ENCODE data around the gene PNMA1.
"Not testable (repeated sequence)": the region's sequence is repeated elsewhere in the genome, so short reads cannot be mapped to it uniquely, and the experiment has no call there.

The PNMA1 gene

GRCh38 chr14:73709904-73710469 is 4.2 kb downstream of the PNMA1 start:
- Histone ChIP-seq H3K36me3 (ENCODE audit: insufficient read depth, low read length) (no peaks in the 10 kb centered on the region), H3K27ac (ENCODE audit: low read depth, low read length) (no peak overlapping the region), H3K9ac (ENCODE audit: low read depth, low read length) (no peak overlapping the region), H3K4me1 (ENCODE audit: insufficient read depth, low read length) (peaks cover 12% of the 10 kb centered on the region; the same call in 1 of the 2 replicates), H3K9me3 (ENCODE audit: insufficient read depth, low read depth, low read length) (no peaks in the 10 kb centered on the region), H3K4me3 (ENCODE audit: low read length) (no peak overlapping the region), H3K27me3 (ENCODE audit: insufficient read depth, low read length) (peaks cover 5% of the 10 kb centered on the region; the same call in 1 of the 2 replicates)
- 94% methylated on average over 7 of the region's 8 CpGs for WGBS

GRCh38 chr14:73708076-73708475 is 6.1 kb downstream of the PNMA1 start:
- not testable (repeated sequence) for H3K27me3 ChIP-seq (ENCODE audit: insufficient read depth, low read length); H3K4me3 ChIP-seq (ENCODE audit: low read length); H3K9ac ChIP-seq (ENCODE audit: low read depth, low read length); H3K36me3 ChIP-seq (ENCODE audit: insufficient read depth, low read length); H3K4me1 ChIP-seq (ENCODE audit: insufficient read depth, low read length); H3K27ac ChIP-seq (ENCODE audit: low read depth, low read length); H3K9me3 ChIP-seq (ENCODE audit: insufficient read depth, low read depth, low read length)
- 90% methylated on average over 4 of the region's 4 CpGs for WGBS

GRCh38 chr14:73700325-73700724 is 13.9 kb downstream of the PNMA1 start:
- WGBS, result 91% methylated on average over 1 of the region's 1 CpG
- no peaks in the 10 kb centered on the region for H3K36me3 ChIP-seq (ENCODE audit: insufficient read depth, low read length)
- no peaks in the 10 kb centered on the region for H3K9me3 ChIP-seq (ENCODE audit: insufficient read depth, low read depth, low read length)
- H3K27ac ChIP-seq (ENCODE audit: low read depth, low read length), result no peak overlapping the region
- no peaks in the 10 kb centered on the region for H3K27me3 ChIP-seq (ENCODE audit: insufficient read depth, low read length)
- no peak overlapping the region for H3K9ac ChIP-seq (ENCODE audit: low read depth, low read length)
- no peak overlapping the region for H3K4me3 ChIP-seq (ENCODE audit: low read length)
- no peaks in the 10 kb centered on the region for H3K4me1 ChIP-seq (ENCODE audit: insufficient read depth, low read length)

GRCh38 chr14:73696466-73697400 is 17.5 kb downstream of the PNMA1 start:
- Histone ChIP-seq H3K4me3 (ENCODE audit: low read length) (no peak overlapping the region), H3K4me1 (ENCODE audit: insufficient read depth, low read length) (no peaks in the 10 kb centered on the region), H3K36me3 (ENCODE audit: insufficient read depth, low read length) (peaks cover 5% of the 10 kb centered on the region; the same call in 1 of the 2 replicates), H3K9ac (ENCODE audit: low read depth, low read length) (no peak overlapping the region), H3K9me3 (ENCODE audit: insufficient read depth, low read depth, low read length) (no peaks in the 10 kb centered on the region), H3K27me3 (ENCODE audit: insufficient read depth, low read length) (no peaks in the 10 kb centered on the region), H3K27ac (ENCODE audit: low read depth, low read length) (no peak overlapping the region)
- 91% methylated on average over 2 of the region's 2 CpGs for WGBS

- Histone ChIP-seq H3K36me3 (ENCODE audit: insufficient read depth, low read length) (peaks cover 7% of the 10 kb centered on the region), H3K4me1 (ENCODE audit: insufficient read depth, low read length) (no peaks in the 10 kb centered on the region), H3K27me3 (ENCODE audit: insufficient read depth, low read length) (no peaks in the 10 kb centered on the region), H3K9ac (ENCODE audit: low read depth, low read length) (no peak overlapping the region), H3K4me3 (ENCODE audit: low read length) (no peak overlapping the region), H3K9me3 (ENCODE audit: insufficient read depth, low read depth, low read length) (no peaks in the 10 kb centered on the region), H3K27ac (ENCODE audit: low read depth, low read length) (no peak overlapping the region)
- 96% methylated on average over 2 of the region's 2 CpGs for WGBS
Observed at GRCh38 chr14:73695997-73696396, 18.2 kb downstream of the PNMA1 start.

GRCh38 chr14:73695082-73695481 is 19.1 kb downstream of the PNMA1 start:
- Histone ChIP-seq H3K27me3 (ENCODE audit: insufficient read depth, low read length) (no peaks in the 10 kb centered on the region), H3K36me3 (ENCODE audit: insufficient read depth, low read length) (peaks cover 11% of the 10 kb centered on the region), H3K27ac (ENCODE audit: low read depth, low read length) (no peak overlapping the region), H3K9ac (ENCODE audit: low read depth, low read length) (no peak overlapping the region), H3K4me3 (ENCODE audit: low read length) (no peak overlapping the region), H3K9me3 (ENCODE audit: insufficient read depth, low read depth, low read length) (no peaks in the 10 kb centered on the region), H3K4me1 (ENCODE audit: insufficient read depth, low read length) (no peaks in the 10 kb centered on the region)
- 60% methylated on average over 2 of the region's 2 CpGs for WGBS

- Histone ChIP-seq H3K4me3 (ENCODE audit: low read length) (no peak overlapping the region), H3K36me3 (ENCODE audit: insufficient read depth, low read length) (peaks cover 16% of the 10 kb centered on the region)
- WGBS, result 91% methylated on average over 2 of the region's 2 CpGs
Observed at GRCh38 chr14:73694083-73694482, 20.1 kb downstream of the PNMA1 start.

GRCh38 chr14:73686901-73687300 is 27.3 kb downstream of the PNMA1 start:
- no peaks in the 10 kb centered on the region for H3K27me3 ChIP-seq (ENCODE audit: insufficient read depth, low read length)
- WGBS, result 95% methylated on average over 3 of the region's 3 CpGs

More at GRCh38 chr14:73694083-73694482, 20.1 kb downstream of the PNMA1 start:
- Histone ChIP-seq H3K9ac (ENCODE audit: low read depth, low read length) (no peak overlapping the region), H3K4me1 (ENCODE audit: insufficient read depth, low read length) (no peaks in the 10 kb centered on the region), H3K27me3 (ENCODE audit: insufficient read depth, low read length) (no peaks in the 10 kb centered on the region), H3K9me3 (ENCODE audit: insufficient read depth, low read depth, low read length) (no peaks in the 10 kb centered on the region), H3K27ac (ENCODE audit: low read depth, low read length) (no peak overlapping the region)

GRCh38 chr14:73685328-73685727 is 28.9 kb downstream of the PNMA1 start:
- H3K9me3 ChIP-seq (ENCODE audit: insufficient read depth, low read depth, low read length), result no peaks in the 10 kb centered on the region
- no peak overlapping the region for H3K9ac ChIP-seq (ENCODE audit: low read depth, low read length)
- no peak overlapping the region for H3K4me3 ChIP-seq (ENCODE audit: low read length)
- 94% methylated on average over 9 of the region's 9 CpGs for WGBS
- H3K36me3 ChIP-seq (ENCODE audit: insufficient read depth, low read length), result peaks cover 11% of the 10 kb centered on the region; the same call in 1 of the 2 replicates
- H3K27ac ChIP-seq (ENCODE audit: low read depth, low read length), result no peak overlapping the region
- H3K4me1 ChIP-seq (ENCODE audit: insufficient read depth, low read length), result no peaks in the 10 kb centered on the region
- H3K27me3 ChIP-seq (ENCODE audit: insufficient read depth, low read length), result no peaks in the 10 kb centered on the region

More at GRCh38 chr14:73686901-73687300, 27.3 kb downstream of the PNMA1 start:
- Histone ChIP-seq H3K4me1 (ENCODE audit: insufficient read depth, low read length) (no peaks in the 10 kb centered on the region), H3K9me3 (ENCODE audit: insufficient read depth, low read depth, low read length) (no peaks in the 10 kb centered on the region), H3K9ac (ENCODE audit: low read depth, low read length) (no peak overlapping the region), H3K27ac (ENCODE audit: low read depth, low read length) (no peak overlapping the region), H3K4me3 (ENCODE audit: low read length) (no peak overlapping the region), H3K36me3 (ENCODE audit: insufficient read depth, low read length) (peaks cover 17% of the 10 kb centered on the region)

- no peaks in the 10 kb centered on the region for H3K9me3 ChIP-seq (ENCODE audit: insufficient read depth, low read depth, low read length)
- 93% methylated on average over 5 of the region's 5 CpGs for WGBS
Observed at GRCh38 chr14:73684627-73685026, 29.6 kb downstream of the PNMA1 start.

GRCh38 chr14:73680821-73681220 is 33.4 kb downstream of the PNMA1 start:
- Histone ChIP-seq H3K9ac (ENCODE audit: low read depth, low read length) (no peak overlapping the region), H3K4me3 (ENCODE audit: low read length) (no peak overlapping the region), H3K27ac (ENCODE audit: low read depth, low read length) (no peak overlapping the region), H3K4me1 (ENCODE audit: insufficient read depth, low read length) (no peaks in the 10 kb centered on the region), H3K9me3 (ENCODE audit: insufficient read depth, low read depth, low read length) (no peaks in the 10 kb centered on the region), H3K36me3 (ENCODE audit: insufficient read depth, low read length) (no peaks in the 10 kb centered on the region), H3K27me3 (ENCODE audit: insufficient read depth, low read length) (no peaks in the 10 kb centered on the region)
- WGBS, result 95% methylated on average over 5 of the region's 5 CpGs

More at GRCh38 chr14:73684627-73685026, 29.6 kb downstream of the PNMA1 start:
- Histone ChIP-seq H3K36me3 (ENCODE audit: insufficient read depth, low read length) (peaks cover 10% of the 10 kb centered on the region; the same call in 1 of the 2 replicates), H3K27ac (ENCODE audit: low read depth, low read length) (no peak overlapping the region), H3K4me1 (ENCODE audit: insufficient read depth, low read length) (no peaks in the 10 kb centered on the region), H3K9ac (ENCODE audit: low read depth, low read length) (no peak overlapping the region), H3K27me3 (ENCODE audit: insufficient read depth, low read length) (no peaks in the 10 kb centered on the region), H3K4me3 (ENCODE audit: low read length) (no peak overlapping the region)

Measured in HUES64 (cell line).